Anterior cingulate cortex (tissue), 58 donors: Measurements from ENCODE around the gene C2orf74.
"Not testable (repeated sequence)": the region's sequence is repeated elsewhere in the genome, so short reads cannot be mapped to it uniquely, and the experiment has no call there.

Source experiments
- DNase-seq, 58 donors: peaks; one replicate each; lab custom pipeline; 2025; lab: John Stamatoyannopoulos, UW

Gene C2orf74

DNA sequence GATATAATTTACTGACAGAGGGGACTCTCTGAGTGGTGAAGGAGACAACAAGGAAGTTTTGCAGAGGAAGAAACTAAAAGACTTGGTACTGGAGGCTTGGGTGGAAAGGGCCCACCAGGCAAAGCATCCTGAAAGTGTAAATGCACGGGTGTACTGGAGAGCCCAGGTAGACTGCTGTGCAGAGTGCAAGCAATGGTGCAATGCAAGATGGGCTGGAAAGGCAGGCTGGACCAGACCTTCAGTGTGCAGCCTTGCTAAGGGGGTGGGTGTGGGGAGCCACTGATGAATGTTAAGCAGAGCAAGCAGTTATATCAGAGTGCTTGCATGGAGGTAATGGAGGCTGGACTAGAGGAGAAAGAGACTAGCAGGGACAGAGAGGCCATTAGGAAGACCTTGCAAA is 10.7 kb downstream of the C2orf74 start:
- DNase-seq, result no peak

DNA sequence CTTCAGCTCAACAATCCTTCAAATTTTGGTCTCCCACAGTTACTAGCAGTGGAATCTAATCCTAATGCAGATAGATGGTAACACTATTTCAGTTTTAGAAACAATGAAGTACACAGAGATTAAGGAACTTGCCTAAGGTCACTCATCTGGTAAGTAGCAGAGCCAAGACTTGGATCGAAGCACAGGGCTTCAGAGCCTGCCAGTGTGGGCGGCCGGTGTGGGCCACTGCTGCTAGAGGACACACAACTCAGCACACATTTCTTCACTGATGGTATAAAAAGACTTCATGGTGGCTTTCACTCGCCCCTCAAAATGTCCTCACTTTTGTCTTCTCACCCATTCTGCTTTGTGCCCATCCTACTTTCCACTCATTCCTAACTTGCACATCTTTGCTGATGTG is 11.1 kb downstream of the C2orf74 start:
- no peak for DNase-seq

- DNase-seq, result no peak
Observed at GRCh38 chr2:61175036-61175435, 13.0 kb downstream of the C2orf74 start.

DNA sequence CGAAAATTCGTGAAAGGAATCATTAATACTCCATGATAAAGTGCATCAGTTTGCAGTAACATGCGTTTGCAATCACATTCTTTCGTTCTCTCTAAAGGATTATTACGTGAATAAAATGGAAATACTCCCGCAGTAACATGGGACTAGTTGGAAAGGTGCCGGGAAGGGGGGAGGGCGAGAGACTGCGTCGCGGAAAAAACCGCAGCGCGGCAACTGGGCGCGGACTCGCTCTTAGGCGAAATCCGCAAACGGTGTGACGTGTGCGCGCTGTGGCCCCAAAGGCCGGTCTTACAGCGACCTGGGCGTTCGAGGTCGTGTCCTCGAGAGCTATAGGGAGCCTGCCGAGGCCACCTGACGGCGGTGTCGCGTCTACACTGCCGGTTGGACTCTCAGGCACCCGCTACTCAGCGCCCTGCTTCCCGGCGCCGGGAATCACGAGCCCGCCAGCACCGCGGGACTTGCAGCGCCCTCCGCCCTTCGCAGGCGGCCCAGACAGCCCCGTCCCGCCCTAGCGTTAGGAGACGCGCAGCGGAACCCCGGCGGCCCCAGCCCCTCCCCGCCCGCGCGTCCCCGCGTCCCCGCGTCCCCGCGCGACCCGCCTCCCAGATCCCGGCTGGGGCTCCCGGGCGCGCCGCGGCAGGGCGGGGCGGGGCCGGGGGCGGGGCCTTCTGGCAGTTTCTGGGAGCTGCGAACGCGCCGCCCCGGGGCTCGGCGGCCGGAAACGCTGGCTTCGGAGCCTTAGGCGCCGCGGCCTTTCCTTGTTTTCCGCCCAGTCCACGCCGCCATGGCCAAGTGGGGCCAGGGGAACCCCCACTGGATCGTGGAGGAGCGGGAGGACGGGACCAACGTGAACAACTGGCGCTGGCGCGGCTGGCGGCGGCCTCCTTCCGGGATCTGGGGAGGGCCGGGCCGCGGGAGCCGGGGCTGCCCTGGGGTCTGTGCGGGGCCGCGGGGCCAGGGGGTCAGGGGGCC is 15.1 kb downstream of the C2orf74 start:
- DNase-seq, result peak; percentile 27 to 94 (median 88)

- peak in 10 of 58 donors; percentile 28 to 54 (median 42) for DNase-seq
Observed at GRCh38 chr2:61177727-61178549, 15.9 kb downstream of the C2orf74 start.

GRCh38 chr2:61178603-61179545 is 16.9 kb downstream of the C2orf74 start:
- DNase-seq, result no peak

DNA sequence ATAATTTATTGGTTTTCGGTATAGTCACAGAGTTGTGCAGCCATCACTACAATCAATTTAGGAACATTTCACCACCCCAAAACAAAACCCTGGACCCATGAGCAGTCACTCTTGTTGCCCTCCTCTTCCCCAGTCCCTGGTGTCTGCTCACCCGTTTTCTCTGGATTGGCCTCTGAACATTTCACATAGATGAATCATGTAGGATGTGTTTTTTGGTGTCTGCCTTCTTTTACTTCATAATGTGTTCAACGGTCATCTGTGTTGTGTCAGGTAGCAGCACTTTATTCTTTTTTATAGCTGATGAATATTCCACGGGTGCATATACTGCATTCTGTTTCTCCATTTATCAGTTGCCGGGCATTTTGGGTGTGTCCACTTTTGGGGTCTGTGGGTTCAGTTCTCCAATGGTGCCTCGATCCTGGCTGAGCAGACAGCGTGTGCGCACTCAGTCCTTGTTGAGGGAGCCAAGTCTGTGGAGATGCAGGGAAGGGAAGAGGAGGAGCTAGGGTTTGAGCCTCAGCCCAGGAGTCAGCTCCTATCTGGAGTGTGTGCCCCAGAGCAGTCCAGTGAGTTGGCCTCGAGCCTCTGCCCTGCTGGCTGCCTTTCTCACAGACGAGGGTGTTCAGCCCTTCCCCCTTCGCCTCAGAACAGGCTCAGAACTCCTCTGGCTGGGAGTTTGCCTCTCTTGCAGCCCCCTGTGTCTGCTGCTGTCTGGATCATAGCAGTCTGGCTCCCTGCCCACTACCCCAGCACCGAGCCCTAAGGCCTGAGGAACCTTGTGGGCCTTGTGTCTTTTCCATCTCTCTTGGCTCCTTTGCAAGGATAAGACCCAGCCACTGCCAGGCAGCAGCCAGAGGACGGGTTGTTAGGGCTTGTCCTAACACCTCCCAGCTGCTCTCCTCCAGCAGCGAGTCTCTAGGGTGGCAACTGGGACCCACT is 18.0 kb downstream of the C2orf74 start:
- peak in 38 of 58 donors; percentile 15 to 68 (median 54) for DNase-seq

- DNase-seq, result no peak
Observed at GRCh38 chr2:61180686-61181085, 18.7 kb downstream of the C2orf74 start.

DNA sequence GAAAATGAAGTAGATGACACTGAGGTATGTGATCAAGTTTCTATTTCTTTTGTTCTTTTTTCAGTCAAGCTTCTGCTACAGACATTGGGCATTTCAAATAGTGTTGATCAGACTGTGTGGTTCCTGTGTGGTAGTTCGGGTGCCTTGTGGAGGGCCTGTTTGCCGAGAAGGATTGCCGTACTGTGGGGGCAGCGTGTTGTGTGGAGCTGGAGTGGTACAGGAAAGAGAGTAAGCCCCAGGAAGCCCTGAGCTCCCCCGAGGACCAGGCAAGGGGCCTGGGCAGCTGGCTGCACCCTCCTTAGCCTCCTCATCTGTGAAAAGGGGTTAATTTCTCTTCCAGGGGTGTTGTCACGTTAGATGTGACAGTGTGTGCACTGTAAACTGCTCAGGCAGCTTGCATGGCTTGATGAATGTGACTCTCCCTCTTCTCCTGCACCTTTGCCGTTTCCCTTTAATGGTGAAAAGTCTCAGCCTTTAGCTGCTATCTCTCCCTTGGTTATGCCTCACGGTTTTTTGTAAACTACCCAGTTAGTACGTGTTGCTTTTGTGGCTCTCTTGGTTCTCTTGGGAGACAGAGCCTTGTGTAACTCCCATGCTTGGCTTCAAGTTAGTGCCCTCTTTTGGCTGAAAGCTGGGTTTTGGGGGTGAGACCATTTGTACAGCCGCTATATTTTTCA is 19.5 kb downstream of the C2orf74 start:
- DNase-seq, result peak in 5 of 58 donors; percentile 5 to 64 (median 37)

GRCh38 chr2:61182059-61182383 is 20.0 kb downstream of the C2orf74 start:
- DNase-seq, result no peak

GRCh38 chr2:61183795-61184194 is 21.8 kb downstream of the C2orf74 start:
- DNase-seq, result no peak

GRCh38 chr2:61184263-61184662 is 22.3 kb downstream of the C2orf74 start:
- DNase-seq, result no peak

GRCh38 chr2:61185231-61185728 is 23.3 kb downstream of the C2orf74 start:
- no peak for DNase-seq

DNA sequence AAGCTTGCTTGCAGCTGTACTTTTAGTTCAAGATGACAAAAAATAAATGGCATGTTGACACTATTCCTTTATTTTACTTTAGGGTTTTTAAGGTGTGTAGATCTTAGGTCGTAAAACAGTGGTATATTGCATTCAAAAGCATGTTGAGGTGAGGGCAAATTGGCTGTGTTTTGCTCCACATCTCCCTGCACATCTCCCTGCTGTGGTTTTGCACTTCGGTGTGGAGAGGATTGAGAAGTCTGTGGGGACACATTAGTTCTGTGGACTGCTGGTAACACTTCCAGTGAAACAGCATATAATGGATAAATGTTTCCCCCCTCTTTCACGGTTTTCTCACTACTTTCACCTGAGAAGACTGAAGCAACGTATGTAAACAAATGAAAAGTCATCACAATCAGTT is 25.1 kb downstream of the C2orf74 start:
- no peak for DNase-seq

DNA sequence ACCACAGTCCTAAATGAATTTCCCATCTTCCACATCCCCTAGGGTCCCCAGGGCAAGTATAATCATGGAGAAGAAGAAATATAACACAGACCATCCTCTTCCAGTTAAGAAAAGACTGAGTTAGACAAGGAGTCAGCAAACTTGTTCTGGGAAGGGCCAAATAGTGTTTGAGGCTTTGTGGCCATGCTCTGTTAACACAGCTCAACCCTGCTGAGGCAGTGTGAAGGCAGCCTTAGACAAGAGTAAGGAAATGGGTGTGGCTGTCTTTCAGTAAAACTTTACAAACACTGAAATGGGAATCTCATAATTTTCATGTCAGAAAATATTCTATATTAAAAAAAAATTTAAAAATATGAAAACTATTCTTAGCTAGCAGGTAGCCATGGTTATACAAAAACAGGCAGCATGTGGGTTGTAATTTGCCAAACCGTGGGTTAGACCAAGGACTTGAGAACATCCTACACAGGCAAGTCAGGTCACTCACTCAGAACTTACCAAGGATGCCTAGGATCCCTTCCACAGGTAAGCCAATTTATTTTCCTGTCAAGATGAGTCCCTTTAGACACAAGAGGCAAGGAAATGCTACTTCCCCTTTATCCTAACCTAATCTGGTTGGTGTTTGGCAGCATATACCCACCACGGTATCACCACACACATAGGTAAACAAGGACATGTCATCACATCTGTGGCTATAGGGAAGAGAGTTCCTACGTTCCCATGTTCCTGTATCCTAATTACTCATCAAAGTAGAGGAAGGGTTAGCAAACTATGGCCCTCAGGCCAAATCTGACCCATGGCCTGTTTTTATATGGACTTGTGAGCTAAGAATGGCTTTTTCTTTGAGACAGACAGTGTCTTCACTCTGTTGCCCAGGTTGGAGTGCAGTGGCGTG is 31.9 kb downstream of the C2orf74 start:
- DNase-seq, result no peak

DNA sequence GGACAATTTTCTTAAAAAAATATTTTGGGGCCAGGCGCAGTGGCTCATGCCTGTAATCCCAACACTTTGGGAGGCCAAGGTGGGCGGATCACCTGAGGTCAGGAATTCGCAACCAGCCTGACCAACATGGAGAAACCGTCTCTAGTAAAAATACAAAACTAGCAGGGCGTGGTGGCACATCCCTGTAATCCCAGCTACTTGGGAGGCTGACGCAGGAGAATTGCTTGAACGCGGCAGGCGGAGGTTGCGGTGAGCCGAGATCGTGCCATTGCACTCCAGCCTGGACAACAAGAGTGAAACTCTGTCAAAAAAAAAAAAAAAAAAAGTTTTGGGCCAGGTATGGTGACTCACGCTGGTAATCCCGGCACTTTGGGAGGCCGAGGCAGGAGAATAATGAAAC is 32.7 kb downstream of the C2orf74 start:
- not testable (repeated sequence) for DNase-seq

GRCh38 chr2:61196671-61197070 is 34.7 kb downstream of the C2orf74 start:
- no peak for DNase-seq
